ENCODE measurements around the gene MUTYH. TPM values are rescaled to one million over a fixed set of nuclear protein-coding genes. Genes with fewer than 3 reads are reported as not detected.
A peak's percentile ranks its signal among the peaks of the same experiment; 100 is the strongest.

The MUTYH gene
- total and polyA plus RNA-seq, 9 of the 15 experiments (the other 6 are each of a cell fraction or from before 2014, with no cell fraction given), result 3.4 to 53.5 (median 29.0) TPM

DNA sequence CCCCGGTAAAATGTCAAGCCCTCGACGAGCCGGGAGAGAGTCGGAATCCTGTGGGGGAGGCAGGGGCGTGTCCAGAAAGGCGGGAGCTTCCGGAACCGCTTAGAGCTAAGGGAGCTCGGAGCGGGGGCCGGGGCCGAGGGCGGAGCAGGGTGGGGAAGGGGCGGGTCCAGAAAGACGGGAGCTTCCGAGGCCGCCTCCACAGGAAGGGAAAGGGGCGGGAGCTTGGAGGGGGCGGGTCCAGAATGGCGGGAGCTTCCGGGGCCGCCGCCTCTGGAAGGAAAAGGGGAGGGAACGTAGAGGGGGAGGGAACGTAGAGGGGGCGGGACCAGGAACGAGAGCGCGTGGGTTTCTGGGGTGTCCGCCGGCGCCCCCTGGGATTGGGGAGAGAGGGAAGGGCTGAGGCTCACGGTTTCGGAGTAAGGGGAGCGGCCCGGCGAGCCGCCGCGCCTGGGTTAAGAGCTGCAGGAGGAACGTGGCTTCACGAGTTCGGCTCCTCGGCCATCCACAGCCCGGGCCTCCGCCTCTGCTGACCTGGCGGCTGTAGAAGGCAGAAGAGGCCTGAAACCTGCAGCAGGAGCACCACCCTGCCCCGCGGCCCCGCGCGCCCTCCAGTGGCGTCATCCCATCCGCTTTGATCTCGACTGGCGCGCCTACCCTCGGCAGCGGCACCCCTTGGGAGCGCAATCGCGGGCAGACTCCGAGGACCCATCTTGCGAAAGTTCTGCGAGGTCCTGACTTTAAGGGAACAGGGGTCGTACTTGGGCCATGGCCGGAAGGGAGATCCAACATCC lies 36.5 kb downstream of the MUTYH start (continued):
- TF ChIP-seq, protein P1, sequence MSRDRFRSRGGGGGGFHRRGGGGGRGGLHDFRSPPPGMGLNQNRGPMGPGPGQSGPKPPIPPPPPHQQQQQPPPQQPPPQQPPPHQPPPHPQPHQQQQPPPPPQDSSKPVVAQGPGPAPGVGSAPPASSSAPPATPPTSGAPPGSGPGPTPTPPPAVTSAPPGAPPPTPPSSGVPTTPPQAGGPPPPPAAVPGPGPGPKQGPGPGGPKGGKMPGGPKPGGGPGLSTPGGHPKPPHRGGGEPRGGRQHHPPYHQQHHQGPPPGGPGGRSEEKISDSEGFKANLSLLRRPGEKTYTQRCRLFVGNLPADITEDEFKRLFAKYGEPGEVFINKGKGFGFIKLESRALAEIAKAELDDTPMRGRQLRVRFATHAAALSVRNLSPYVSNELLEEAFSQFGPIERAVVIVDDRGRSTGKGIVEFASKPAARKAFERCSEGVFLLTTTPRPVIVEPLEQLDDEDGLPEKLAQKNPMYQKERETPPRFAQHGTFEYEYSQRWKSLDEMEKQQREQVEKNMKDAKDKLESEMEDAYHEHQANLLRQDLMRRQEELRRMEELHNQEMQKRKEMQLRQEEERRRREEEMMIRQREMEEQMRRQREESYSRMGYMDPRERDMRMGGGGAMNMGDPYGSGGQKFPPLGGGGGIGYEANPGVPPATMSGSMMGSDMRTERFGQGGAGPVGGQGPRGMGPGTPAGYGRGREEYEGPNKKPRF (IDR thresholded peaks at IDR 0.05; ENCODE audit: low read depth, low read length), result no peak
- TF ChIP-seq ZNF436 (CRISPR knock-in tag; IDR thresholded peaks at IDR 0.05), result no peak
- TF ChIP-seq, protein P2, sequence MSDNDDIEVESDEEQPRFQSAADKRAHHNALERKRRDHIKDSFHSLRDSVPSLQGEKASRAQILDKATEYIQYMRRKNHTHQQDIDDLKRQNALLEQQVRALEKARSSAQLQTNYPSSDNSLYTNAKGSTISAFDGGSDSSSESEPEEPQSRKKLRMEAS (CRISPR knock-in tag; IDR thresholded peaks at IDR 0.05), result peak; percentile 79
- TF ChIP-seq TRIM24 (IDR thresholded peaks at IDR 0.05), result peak in 1 of 2 experiments; percentile 34; a peak in 2 of 4 replicates
- TF ChIP-seq, protein P3, sequence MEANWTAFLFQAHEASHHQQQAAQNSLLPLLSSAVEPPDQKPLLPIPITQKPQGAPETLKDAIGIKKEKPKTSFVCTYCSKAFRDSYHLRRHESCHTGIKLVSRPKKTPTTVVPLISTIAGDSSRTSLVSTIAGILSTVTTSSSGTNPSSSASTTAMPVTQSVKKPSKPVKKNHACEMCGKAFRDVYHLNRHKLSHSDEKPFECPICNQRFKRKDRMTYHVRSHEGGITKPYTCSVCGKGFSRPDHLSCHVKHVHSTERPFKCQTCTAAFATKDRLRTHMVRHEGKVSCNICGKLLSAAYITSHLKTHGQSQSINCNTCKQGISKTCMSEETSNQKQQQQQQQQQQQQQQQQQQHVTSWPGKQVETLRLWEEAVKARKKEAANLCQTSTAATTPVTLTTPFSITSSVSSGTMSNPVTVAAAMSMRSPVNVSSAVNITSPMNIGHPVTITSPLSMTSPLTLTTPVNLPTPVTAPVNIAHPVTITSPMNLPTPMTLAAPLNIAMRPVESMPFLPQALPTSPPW (CRISPR knock-in tag; IDR thresholded peaks at IDR 0.05), result peak; percentile 99
- peak; percentile 87 for TF ChIP-seq ETV5 (CRISPR knock-in tag; IDR thresholded peaks at IDR 0.05; ENCODE audit: low read depth)
- TF ChIP-seq SUPT5H (IDR thresholded peaks at IDR 0.05), result peak; percentile 92
- TF ChIP-seq, protein P4, sequence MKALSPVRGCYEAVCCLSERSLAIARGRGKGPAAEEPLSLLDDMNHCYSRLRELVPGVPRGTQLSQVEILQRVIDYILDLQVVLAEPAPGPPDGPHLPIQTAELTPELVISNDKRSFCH (CRISPR knock-in tag; IDR thresholded peaks at IDR 0.05), result no peak
- TF ChIP-seq, protein P4 (tag; IDR thresholded peaks at IDR 0.05), result peak; percentile 72
- TF ChIP-seq, protein P5, sequence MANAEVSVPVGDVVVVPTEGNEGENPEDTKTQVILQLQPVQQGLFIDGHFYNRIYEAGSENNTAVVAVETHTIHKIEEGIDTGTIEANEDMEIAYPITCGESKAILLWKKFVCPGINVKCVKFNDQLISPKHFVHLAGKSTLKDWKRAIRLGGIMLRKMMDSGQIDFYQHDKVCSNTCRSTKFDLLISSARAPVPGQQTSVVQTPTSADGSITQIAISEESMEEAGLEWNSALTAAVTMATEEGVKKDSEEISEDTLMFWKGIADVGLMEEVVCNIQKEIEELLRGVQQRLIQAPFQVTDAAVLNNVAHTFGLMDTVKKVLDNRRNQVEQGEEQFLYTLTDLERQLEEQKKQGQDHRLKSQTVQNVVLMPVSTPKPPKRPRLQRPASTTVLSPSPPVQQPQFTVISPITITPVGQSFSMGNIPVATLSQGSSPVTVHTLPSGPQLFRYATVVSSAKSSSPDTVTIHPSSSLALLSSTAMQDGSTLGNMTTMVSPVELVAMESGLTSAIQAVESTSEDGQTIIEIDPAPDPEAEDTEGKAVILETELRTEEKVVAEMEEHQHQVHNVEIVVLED (CRISPR knock-in tag; IDR thresholded peaks at IDR 0.05), result peak; percentile 51
- no peak; the same call in 1 of the 2 replicates for TF ChIP-seq MYBL2 (IDR thresholded peaks at IDR 0.05; ENCODE audit: low read depth)
- no peak for TF ChIP-seq MYBL2 (CRISPR knock-in tag; IDR thresholded peaks at IDR 0.05; ENCODE audit: borderline replicate concordance)
- no peak for TF ChIP-seq TGIF2 (CRISPR knock-in tag; IDR thresholded peaks at IDR 0.05)

All from K562 (cell line).